Mesothelial cell of epicardium (in vitro differentiated cells): ENCODE data around the gene FOS. TPM values are rescaled to one million over a fixed set of nuclear protein-coding genes. Genes with fewer than 3 reads are reported as not detected.
"Not testable (repeated sequence)": the region's sequence is repeated elsewhere in the genome, so short reads cannot be mapped to it uniquely, and the experiment has no call there.

Experiments
- DNase-seq, 2 experiments: peaks; one replicate each; pipeline ENCODE4 v3.0.0; 2021; ENCODE audit warnings: low spot score in 2 of 2; ENCODE audit not compliant: unreplicated experiment in 2 of 2
- H3K27ac Mint-ChIP-seq: 2 replicates; pipeline ENCODE4 v1.8.0; 2021; ENCODE audit warnings: mixed read lengths
- H3K27me3 Mint-ChIP-seq: 2 replicates; pipeline ENCODE4 v1.8.0; 2021; ENCODE audit warnings: low read depth, mixed read lengths
- H3K36me3 Mint-ChIP-seq: 2 replicates; pipeline ENCODE4 v1.8.0; 2021; ENCODE audit warnings: mixed read lengths
- H3K4me1 Mint-ChIP-seq: 2 replicates; pipeline ENCODE4 v1.8.0; 2021; ENCODE audit warnings: mixed read lengths
- H3K4me3 Mint-ChIP-seq: 2 replicates; pipeline ENCODE4 v1.8.0; 2021; ENCODE audit warnings: mild to moderate bottlenecking, moderate library complexity, mixed read lengths
- H3K9me3 Mint-ChIP-seq: 2 replicates; pipeline ENCODE4 v1.8.0; 2021; ENCODE audit warnings: mixed read lengths
- total RNA-seq: library from RNA; stranded (reverse); gene quantifications from 3 replicates; pipeline ENCODE4 v1.2.1, GENCODE V29; 2021
- TF ChIP-seq, protein P1 (sequence below): fragments of 200-600 bp; sonication (generic); IDR thresholded peaks from one replicate; pipeline ENCODE4 v1.5.0; 2021; ENCODE audit warnings: antibody characterized with exemption; ENCODE audit not compliant: unreplicated experiment

The FOS gene
- total RNA-seq, 1 donor from 2014 or later, result 789 TPM

DNA sequence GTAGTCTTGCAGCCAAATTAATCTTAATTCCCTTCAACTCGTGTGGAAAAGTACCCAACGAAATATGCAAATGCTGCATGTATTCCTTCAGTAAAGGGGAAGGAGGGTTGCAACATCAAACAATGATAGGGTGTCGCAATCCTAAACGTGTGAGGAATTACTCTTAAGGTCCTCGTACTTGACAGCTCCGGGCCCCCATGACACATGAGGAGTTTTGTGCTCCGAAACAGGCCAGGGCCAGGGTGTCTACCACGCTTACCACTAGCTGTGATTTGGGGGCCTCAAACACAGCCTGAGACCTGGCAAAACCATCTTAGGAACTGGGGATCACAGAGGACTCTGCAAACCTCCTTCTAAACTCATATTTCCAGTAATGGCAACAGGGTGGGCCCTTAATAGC, 20.4 kb downstream of the FOS start:
- Mint-ChIP-seq H3K4me1 (peaks cover 44% of the 10 kb centered on the region), H3K36me3 (no peaks in the 10 kb centered on the region), H3K4me3 (no peak overlapping the region), H3K27ac (peak overlapping the region; percentile 92), H3K27me3 (no peaks in the 10 kb centered on the region), H3K9me3 (no peaks in the 10 kb centered on the region)
- DNase-seq, result no peak
- TF ChIP-seq, protein P1, sequence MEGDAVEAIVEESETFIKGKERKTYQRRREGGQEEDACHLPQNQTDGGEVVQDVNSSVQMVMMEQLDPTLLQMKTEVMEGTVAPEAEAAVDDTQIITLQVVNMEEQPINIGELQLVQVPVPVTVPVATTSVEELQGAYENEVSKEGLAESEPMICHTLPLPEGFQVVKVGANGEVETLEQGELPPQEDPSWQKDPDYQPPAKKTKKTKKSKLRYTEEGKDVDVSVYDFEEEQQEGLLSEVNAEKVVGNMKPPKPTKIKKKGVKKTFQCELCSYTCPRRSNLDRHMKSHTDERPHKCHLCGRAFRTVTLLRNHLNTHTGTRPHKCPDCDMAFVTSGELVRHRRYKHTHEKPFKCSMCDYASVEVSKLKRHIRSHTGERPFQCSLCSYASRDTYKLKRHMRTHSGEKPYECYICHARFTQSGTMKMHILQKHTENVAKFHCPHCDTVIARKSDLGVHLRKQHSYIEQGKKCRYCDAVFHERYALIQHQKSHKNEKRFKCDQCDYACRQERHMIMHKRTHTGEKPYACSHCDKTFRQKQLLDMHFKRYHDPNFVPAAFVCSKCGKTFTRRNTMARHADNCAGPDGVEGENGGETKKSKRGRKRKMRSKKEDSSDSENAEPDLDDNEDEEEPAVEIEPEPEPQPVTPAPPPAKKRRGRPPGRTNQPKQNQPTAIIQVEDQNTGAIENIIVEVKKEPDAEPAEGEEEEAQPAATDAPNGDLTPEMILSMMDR, result no peak

DNA sequence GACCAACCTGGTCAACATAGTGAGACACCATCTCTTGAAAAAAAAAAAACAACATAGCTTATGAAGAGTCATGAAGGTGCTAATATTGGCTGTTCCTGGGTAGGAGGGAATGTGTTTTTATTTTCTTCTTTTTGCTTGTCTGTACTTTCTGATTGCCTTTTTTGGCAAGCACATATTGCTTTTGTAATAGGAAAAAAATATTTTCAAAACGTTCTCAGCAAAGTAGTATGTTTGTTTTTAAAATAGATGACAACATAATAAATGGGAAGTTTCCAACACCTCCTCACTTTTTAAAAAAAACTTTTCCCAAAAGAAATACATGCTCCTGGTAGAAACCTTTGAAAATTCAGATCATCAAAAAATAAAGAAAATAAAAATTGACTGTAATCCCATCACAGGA, 20.9 kb downstream of the FOS start:
- no peaks in the 10 kb centered on the region for H3K36me3 Mint-ChIP-seq
- H3K27ac Mint-ChIP-seq, result peak overlapping the region; percentile 92
- no peaks in the 10 kb centered on the region for H3K27me3 Mint-ChIP-seq
- no peak overlapping the region for H3K4me3 Mint-ChIP-seq
- no peaks in the 10 kb centered on the region for H3K9me3 Mint-ChIP-seq
- peaks cover 42% of the 10 kb centered on the region for H3K4me1 Mint-ChIP-seq
- TF ChIP-seq, protein P1, result no peak
- DNase-seq, result no peak

DNA sequence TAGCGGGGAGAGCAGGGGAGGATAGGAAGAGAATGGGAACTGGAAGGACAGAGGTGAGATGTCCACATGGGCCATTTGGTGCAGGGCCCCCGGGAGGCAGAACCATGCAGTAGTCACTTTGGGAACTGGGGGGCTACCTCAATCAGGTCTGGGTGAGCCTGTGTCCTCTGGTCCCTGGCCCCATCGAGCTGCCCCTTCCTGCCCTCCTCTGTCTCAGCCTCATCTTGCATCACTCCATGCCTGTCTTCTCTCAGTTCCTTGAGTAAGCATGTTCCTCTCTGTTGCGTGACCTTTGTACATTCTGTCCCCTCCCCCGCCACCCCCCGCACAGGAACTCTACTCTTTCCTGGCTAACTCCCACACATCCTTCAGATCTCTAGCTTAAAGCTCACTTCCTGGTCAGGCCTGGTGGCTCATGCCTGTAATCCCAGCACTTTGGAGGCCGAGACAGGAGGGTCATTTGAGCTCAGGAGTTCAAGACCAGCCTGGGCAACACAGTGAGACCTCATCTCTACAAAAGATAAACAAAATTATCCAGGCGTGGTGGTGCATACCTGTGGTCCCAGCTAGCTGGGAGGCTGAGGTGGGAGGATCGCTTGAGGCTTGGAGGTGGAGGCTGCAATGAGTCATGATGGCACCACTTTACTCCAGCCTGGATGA, 23.2 kb downstream of the FOS start:
- H3K4me1 Mint-ChIP-seq, result peaks cover 26% of the 10 kb centered on the region
- no peaks in the 10 kb centered on the region for H3K36me3 Mint-ChIP-seq
- no peak overlapping the region for H3K4me3 Mint-ChIP-seq
- no peak overlapping the region for H3K27ac Mint-ChIP-seq
- H3K9me3 Mint-ChIP-seq, result no peaks in the 10 kb centered on the region
- no peaks in the 10 kb centered on the region for H3K27me3 Mint-ChIP-seq
- no peak for DNase-seq
- TF ChIP-seq, protein P1, result no peak

DNA sequence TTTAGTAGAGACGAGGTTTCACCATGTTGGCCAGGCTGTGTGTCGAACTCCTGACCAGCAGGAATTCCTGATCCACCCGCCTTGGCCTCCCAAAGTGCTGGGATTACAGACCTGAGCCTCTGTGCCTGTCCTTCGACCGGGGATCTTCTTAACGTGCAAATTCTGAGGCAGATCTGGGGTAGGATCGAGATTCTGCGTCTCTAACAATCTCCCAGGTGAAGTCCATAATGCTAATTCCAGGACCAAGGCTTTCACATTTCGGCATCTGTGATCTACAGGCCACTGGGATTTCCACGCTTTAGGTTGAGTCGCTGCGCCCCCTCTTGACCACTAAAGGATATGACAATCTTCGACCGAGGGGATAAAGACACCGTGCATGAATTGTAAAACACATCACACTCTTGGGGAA, 24.8 kb downstream of the FOS start:
- Mint-ChIP-seq H3K27me3 (no peaks in the 10 kb centered on the region), H3K36me3 (no peaks in the 10 kb centered on the region), H3K4me1 (peaks cover 24% of the 10 kb centered on the region), H3K4me3 (no peak overlapping the region), H3K27ac (no peak overlapping the region), H3K9me3 (no peaks in the 10 kb centered on the region)
- TF ChIP-seq, protein P1, result peak; percentile 91
- peak in 1 of 2 experiments; percentile 75 for DNase-seq

DNA sequence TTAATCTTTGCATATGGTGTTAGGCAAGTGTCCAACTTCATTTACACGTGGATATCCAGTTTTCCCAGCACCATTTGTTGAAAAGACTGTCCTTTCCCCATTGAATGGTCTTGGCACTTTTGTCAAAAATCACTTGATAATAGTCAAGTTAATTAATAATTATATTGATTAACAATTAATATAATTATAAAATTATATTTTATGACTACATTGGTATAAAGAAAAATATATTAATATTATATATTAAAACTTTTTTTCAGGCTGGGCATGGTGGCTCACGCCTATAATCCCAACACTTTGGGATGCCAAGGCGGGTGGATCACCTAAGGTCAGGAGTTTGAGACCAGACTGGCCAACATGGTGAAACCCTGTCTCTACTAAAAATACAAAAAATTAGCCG, 27.8 kb downstream of the FOS start:
- not testable (repeated sequence) for H3K27ac Mint-ChIP-seq, H3K36me3 Mint-ChIP-seq, H3K4me3 Mint-ChIP-seq, DNase-seq, H3K27me3 Mint-ChIP-seq, H3K9me3 Mint-ChIP-seq
- H3K4me1 Mint-ChIP-seq, result peaks cover 19% of the 10 kb centered on the region

DNA sequence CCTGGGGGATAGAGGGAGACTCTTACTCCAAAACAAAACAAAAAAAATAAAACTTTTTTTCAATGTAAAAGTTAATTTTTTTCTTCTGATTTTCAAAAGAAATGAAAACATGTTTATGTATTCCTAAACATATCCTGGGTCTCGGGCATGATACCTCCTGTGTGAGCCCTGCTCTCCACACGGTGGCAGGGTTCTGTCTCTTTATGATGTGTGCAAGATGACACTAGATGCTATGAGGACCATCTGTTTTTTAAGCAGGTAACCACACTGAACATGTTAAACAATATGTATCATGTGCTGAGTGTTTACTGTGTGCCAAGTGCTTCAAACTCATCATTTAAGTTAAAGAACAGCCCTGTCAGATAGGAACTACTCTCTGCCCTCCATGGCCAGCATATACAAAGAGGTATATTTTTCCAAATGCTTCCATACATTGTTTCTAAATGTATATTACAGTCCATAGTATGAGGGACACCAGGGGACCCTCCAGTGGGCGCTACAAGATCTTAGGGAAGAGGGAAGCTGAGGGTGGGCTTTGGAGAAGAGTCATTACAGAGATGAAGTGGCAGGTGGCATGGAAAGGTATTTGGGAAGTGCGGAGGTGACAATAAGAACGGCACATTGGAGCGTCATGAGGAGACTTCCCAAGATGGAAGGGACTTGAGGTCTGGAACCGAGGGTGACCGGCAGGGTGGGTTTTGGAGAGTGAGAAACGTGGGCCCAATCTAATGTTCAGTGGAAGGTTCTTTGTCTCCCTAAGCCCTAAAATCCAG, 28.5 kb downstream of the FOS start:
- no peaks in the 10 kb centered on the region for H3K9me3 Mint-ChIP-seq

More for the DNA sequence above, 28.5 kb downstream of the FOS start:
- Mint-ChIP-seq H3K4me1 (peaks cover 21% of the 10 kb centered on the region), H3K4me3 (no peak overlapping the region), H3K36me3 (no peaks in the 10 kb centered on the region), H3K27ac (no peak overlapping the region), H3K27me3 (no peaks in the 10 kb centered on the region)
- TF ChIP-seq, protein P1, result no peak
- no peak for DNase-seq
